Esophagus muscularis mucosa (tissue), 4 donors: ENCODE results near the gene RUNX2. TPM values are rescaled to one million over a fixed set of nuclear protein-coding genes. Genes with fewer than 3 reads are reported as not detected.

Source experiments
- DNase-seq: peaks from one replicate; pipeline ENCODE4 v3.0.0-alpha.2; 2017; ENCODE audit errors: extremely low spot score
- H3K27ac ChIP-seq, 4 donors: fragments of 200-600 bp; sonication (generic); replicated peaks in 1 of 4; 1 replicate in 3 of 4; 2 replicates in 1 of 4; pipeline ENCODE4 v1.5.1; 2016 to 2019; ENCODE audit warnings: mild to moderate bottlenecking in 1 of 4
- H3K27me3 ChIP-seq, 4 donors: fragments of 200-600 bp; sonication (generic); one replicate each; pipeline versions ENCODE4 v1.5.1 to v1.6.0; 2016 to 2019
- H3K36me3 ChIP-seq, 4 donors: fragments of 200-600 bp; sonication (generic); one replicate each; pipeline ENCODE4 v1.5.1; 2016 to 2019
- H3K4me1 ChIP-seq, 4 donors: fragments of 200-600 bp; sonication (generic); one replicate each; pipeline ENCODE4 v1.5.1; 2016 to 2019
- H3K4me3 ChIP-seq, 4 donors: fragments of 200-600 bp; sonication (generic); 1 replicate in 2 of 4; 2 replicates in 2 of 4; pipeline ENCODE4 v1.5.1; 2016 to 2019; ENCODE audit warnings: mild to moderate bottlenecking in 4 of 4, moderate library complexity in 1 of 4
- H3K9me3 ChIP-seq, 4 donors: fragments of 200-600 bp; sonication (generic); 1 replicate in 3 of 4; 2 replicates in 1 of 4; pipeline ENCODE4 v1.5.1; 2016 to 2019
- CTCF ChIP-seq, 3 experiments: fragments of 200-600 bp in 2 of 3; fragments of 450-650 bp in 1 of 3; sonication (generic) in 2 of 3; IDR thresholded peaks; one replicate each; pipeline ENCODE4 v1.5.1; 2017 to 2019; ENCODE audit warnings: antibody characterized with exemption in 3 of 3, mild to moderate bottlenecking in 2 of 3, moderate library complexity in 1 of 3
- EP300 ChIP-seq: sonication (generic); formaldehyde crosslinking; IDR thresholded peaks from one replicate; pipeline ENCODE4 v1.6.1; 2017; ENCODE audit warnings: antibody characterized with exemption
- POLR2A ChIP-seq: fragments of 450-650 bp; IDR thresholded peaks from one replicate; pipeline ENCODE4 v1.6.1; 2017; ENCODE audit warnings: antibody characterized with exemption, moderate library complexity, mild to moderate bottlenecking, low read depth
- POLR2AphosphoS5 ChIP-seq, 2 donors: sonication (generic); formaldehyde crosslinking; IDR thresholded peaks; one replicate each; pipeline ENCODE4 v1.6.1; 2017; ENCODE audit warnings: antibody characterized with exemption in 2 of 2
- WGBS: methylation state at CpG from one replicate; pipeline ENCODE4 v1.1.5; 2018; 5-methylcytosine and 5-hydroxymethylcytosine counted together
- intact Hi-C: fragments of 100-400 bp; cut with DNase I; formaldehyde crosslinking; loops from one replicate; pipeline ENCODE4 v1.15.1; 2023
- total RNA-seq, 4 donors: library from RNA; depleted of rRNA; stranded (reverse); fragments of >200 nt; gene quantifications; one replicate each; pipeline versions ENCODE4 v1.1.0 to v1.2.1, GENCODE V29; 2016

RUNX2 gene
- total RNA-seq, 4 donors from 2014 or later = 1.0 to 1.6 (median 1.4) TPM

- H3K36me3 ChIP-seq = no peaks in the 10 kb centered on the region
- peaks cover 0 to 6% (median 0%) of the 10 kb centered on the region in 4 donors for H3K27me3 ChIP-seq
- peak; percentile 53 for DNase-seq
- H3K9me3 ChIP-seq = peaks cover 0 to 3% (median 0%) of the 10 kb centered on the region in 4 donors
- no peak overlapping the region for H3K4me3 ChIP-seq
- peaks cover 0 to 4% (median 0%) of the 10 kb centered on the region in 4 donors for H3K4me1 ChIP-seq
- intact Hi-C loops = no loop called here
- 78% methylated on average over 4 of the region's 4 CpGs for WGBS
- TF ChIP-seq POLR2A = no peak
- no peak for TF ChIP-seq POLR2AphosphoS5 (IDR thresholded peaks at IDR 0.05)
- TF ChIP-seq CTCF (IDR thresholded peaks at IDR 0.05) = no peak
- TF ChIP-seq EP300 = no peak
- H3K27ac ChIP-seq = no peak overlapping the region
Observed at GRCh38 chr6:45566882-45567281, 238.8 kb downstream of the RUNX2 start.

GRCh38 chr6:45567879-45568278 is 239.7 kb downstream of the RUNX2 start:
- no peaks in the 10 kb centered on the region for H3K36me3 ChIP-seq
- intact Hi-C loops = no loop called here
- TF ChIP-seq POLR2AphosphoS5 (IDR thresholded peaks at IDR 0.05) (no peak), POLR2A (no peak), EP300 (no peak), CTCF (IDR thresholded peaks at IDR 0.05) (no peak)
- H3K27ac ChIP-seq = no peak overlapping the region
- no peak overlapping the region for H3K4me3 ChIP-seq
- WGBS = 96% methylated on average over 2 of the region's 2 CpGs
- H3K9me3 ChIP-seq = peaks cover 0 to 3% (median 0%) of the 10 kb centered on the region in 4 donors
- H3K4me1 ChIP-seq = peaks cover 0 to 4% (median 0%) of the 10 kb centered on the region in 4 donors
- H3K27me3 ChIP-seq = peaks cover 0 to 6% (median 0%) of the 10 kb centered on the region in 4 donors
- DNase-seq = peak; percentile 80

- Histone ChIP-seq H3K4me3 (no peak overlapping the region), H3K27ac (no peak overlapping the region), H3K9me3 (peaks cover 0 to 3% (median 0%) of the 10 kb centered on the region in 4 donors), H3K27me3 (peaks cover 0 to 6% (median 0%) of the 10 kb centered on the region in 4 donors), H3K4me1 (no peaks in the 10 kb centered on the region), H3K36me3 (no peaks in the 10 kb centered on the region)
- intact Hi-C loops = no loop called here
- WGBS = 91% methylated on average over 5 of the region's 5 CpGs
- TF ChIP-seq EP300 (no peak), POLR2AphosphoS5 (IDR thresholded peaks at IDR 0.05) (no peak), POLR2A (no peak), CTCF (IDR thresholded peaks at IDR 0.05) (no peak)
- peak; percentile 77 for DNase-seq
Observed at GRCh38 chr6:45568626-45569025, 240.5 kb downstream of the RUNX2 start.

- Histone ChIP-seq H3K27ac (no peak overlapping the region), H3K4me3 (no peak overlapping the region), H3K4me1 (no peaks in the 10 kb centered on the region), H3K27me3 (peaks cover 0 to 6% (median 0%) of the 10 kb centered on the region in 4 donors), H3K36me3 (no peaks in the 10 kb centered on the region), H3K9me3 (peaks cover 0 to 3% (median 0%) of the 10 kb centered on the region in 4 donors)
- intact Hi-C loops = no loop called here
- 85% methylated on average over 5 of the region's 6 CpGs for WGBS
- DNase-seq = no peak
- TF ChIP-seq POLR2A = no peak
- TF ChIP-seq EP300 = no peak
- TF ChIP-seq CTCF (IDR thresholded peaks at IDR 0.05) = no peak
- no peak for TF ChIP-seq POLR2AphosphoS5 (IDR thresholded peaks at IDR 0.05)
Observed at GRCh38 chr6:45569210-45569945, 241.2 kb downstream of the RUNX2 start.
